HepG2 (cell line): ENCODE measurements around the gene ACSF3. TPM values are rescaled to one million over a fixed set of nuclear protein-coding genes. Genes with fewer than 3 reads are reported as not detected.

Experiments
- ATAC-seq: fragments of 200-7000 bp; cut with Tn5 transposase; 3 replicates; pipeline ENCODE4 v1.9.1; 2020; ENCODE audit warnings: mild to moderate bottlenecking, moderate library complexity
- BruUV-seq: library from RNA; stranded (reverse); fragments of 400-500 nt; replicated peaks from 2 replicates; lab custom pipeline; 2021; lab: Mats Ljungman, UMichigan
- CTCF ChIA-PET: fragments of 300-600 bp; formaldehyde crosslinking; extraction: SDS; loops from one replicate; lab custom pipeline; 2021; ENCODE audit warnings: low total read pairs, inconsistent platforms, low intra/inter-chr PET ratio; lab: Yijun Ruan, JAX
- POLR2A ChIA-PET: fragments of 350-600 bp; sonication (Branson Sonifier 250); formaldehyde crosslinking; loops from one replicate; lab custom pipeline; 2020; ENCODE audit warnings: antibody characterized with exemption, inconsistent platforms; lab: Yijun Ruan, JAX
- DNase-seq: peaks from one replicate; pipeline ENCODE4 v3.0.0-alpha.2; 2015; ENCODE audit warnings: low spot score
- FAIRE-seq: peaks from 3 replicates; lab custom pipeline; 2011; peaks lifted over from hg19 to GRCh38; lab: Jason Lieb, UNC
- H2AFZ ChIP-seq: one replicate; pipeline ENCODE4 v1.6.1; 2011; ENCODE audit warnings: low read length, inconsistent platforms
- H3K27ac ChIP-seq: fragments of 300-600 bp; 3 replicates; pipeline ENCODE4 v1.8.0; 2011; ENCODE audit warnings: mixed run types, mild to moderate bottlenecking, mixed read lengths, low read length, inconsistent platforms; ENCODE audit not compliant: insufficient read depth; ENCODE audit errors: extremely low read length
- H3K27me3 ChIP-seq, 2 experiments: fragments of 200-600 bp in 1 of 2; 2 replicates in 1 of 2; 3 replicates in 1 of 2; pipeline versions ENCODE4 v1.6.0 to v1.8.0; 2011; ENCODE audit warnings: low read length in 2 of 2, mild to moderate bottlenecking in 2 of 2, moderate library complexity in 2 of 2, inconsistent platforms in 1 of 2; ENCODE audit not compliant: insufficient read depth in 2 of 2, control insufficient read depth in 1 of 2
- H3K36me3 ChIP-seq, 2 experiments: fragments of 200-600 bp in 1 of 2; replicated peaks in 1 of 2; 2 replicates in 1 of 2; 3 replicates in 1 of 2; pipeline versions ENCODE4 v1.5.1 to v1.8.0; 2011; ENCODE audit warnings: low read length in 2 of 2, inconsistent platforms in 1 of 2; ENCODE audit not compliant: insufficient read depth in 2 of 2, control insufficient read depth in 1 of 2
- H3K4me1 ChIP-seq: 2 replicates; pipeline ENCODE4 v1.5.1; 2012; ENCODE audit warnings: low read length, inconsistent platforms; ENCODE audit not compliant: insufficient read depth
- H3K4me2 ChIP-seq: 2 replicates; pipeline ENCODE4 v1.6.0; 2011; ENCODE audit warnings: low read depth, low read length, inconsistent platforms
- H3K4me3 ChIP-seq, 3 experiments: fragments of 200-600 bp in 1 of 3; sonication (generic), shearing (Covaris generic) in 1 of 3; replicated peaks in 1 of 3; 2 replicates each; pipeline ENCODE4 v1.5.1; 2011 to 2016; ENCODE audit warnings: low read length in 3 of 3, inconsistent platforms in 2 of 3, low read depth in 2 of 3, mild to moderate bottlenecking in 2 of 3, control low read depth in 1 of 3, mixed read lengths in 1 of 3; ENCODE audit not compliant: insufficient read depth in 1 of 3
- H3K79me2 ChIP-seq: one replicate; pipeline ENCODE4 v1.6.1; 2011; ENCODE audit warnings: low read length, inconsistent platforms; ENCODE audit not compliant: insufficient read depth
- H3K9ac ChIP-seq: 2 replicates; pipeline ENCODE4 v1.6.0; 2011; ENCODE audit warnings: mild to moderate bottlenecking, low read depth, low read length, inconsistent platforms; ENCODE audit not compliant: insufficient read depth
- H3K9me3 ChIP-seq: 2 replicates; pipeline ENCODE4 v1.5.1; 2012; ENCODE audit warnings: mild to moderate bottlenecking, low read length
- H4K20me1 ChIP-seq: 2 replicates; pipeline ENCODE4 v1.6.0; 2011; ENCODE audit warnings: inconsistent platforms, mild to moderate bottlenecking, low read length, moderate library complexity; ENCODE audit not compliant: insufficient read depth
- AGO2 ChIP-seq: fragments of 200-400 bp; formaldehyde crosslinking; optimal IDR thresholded peaks from 2 replicates; pipeline ENCODE3; 2017; ENCODE audit warnings: mild to moderate bottlenecking, low read depth, low read length, moderate library complexity
- KLF9 ChIP-seq: IDR thresholded peaks from 2 replicates; pipeline ENCODE4 v1.6.1; 2016; ENCODE audit warnings: low read depth
- SAFB2 ChIP-seq: sonication (generic); formaldehyde crosslinking; IDR thresholded peaks from 2 replicates; pipeline ENCODE4 v1.5.1; 2020; ENCODE audit warnings: missing genetic modification reagents, low read depth, mild to moderate bottlenecking, borderline replicate concordance
- SRSF9 ChIP-seq: fragments of 200-400 bp; formaldehyde crosslinking; IDR thresholded peaks from 2 replicates; pipeline ENCODE4 v1.6.1; 2018; ENCODE audit warnings: borderline replicate concordance, mild to moderate bottlenecking, low read depth, low read length; ENCODE audit not compliant: insufficient read depth, poor library complexity, severe bottlenecking
- TRIM22 ChIP-seq: fragments of 450-650 bp; IDR thresholded peaks from 2 replicates; pipeline ENCODE4 v1.6.1; 2017
- XBP1 ChIP-seq: sonication (generic); formaldehyde crosslinking; IDR thresholded peaks from 2 replicates; pipeline ENCODE4 v1.5.0; 2020; ENCODE audit warnings: missing genetic modification reagents
- ZNF7 ChIP-seq: IDR thresholded peaks from 2 replicates; pipeline ENCODE4 v1.6.1; 2016; ENCODE audit warnings: missing biosample characterization, missing genetic modification reagents
- WGBS: methylation state at CpG from one replicate; pipeline ENCODE4 v1.1.6; 2017; ENCODE audit warnings: low lambda C conversion rate; 5-methylcytosine and 5-hydroxymethylcytosine counted together
- in situ Hi-C: cut with HindIII; loops from 2 replicates; pipeline ENCODE4 v1.10.0; 2017; ENCODE audit warnings: low pct_unique_long_range_greater_than_20kb; ENCODE audit not compliant: extremely low pct_ligation_motif_present
- intact Hi-C: fragments of 100-400 bp; cut with micrococcal nuclease; formaldehyde crosslinking; loops from one replicate; pipeline ENCODE4 v1.10.0; 2022; ENCODE audit not compliant: unreplicated experiment
- polyA plus RNA-seq, 8 experiments: library from polyadenylated mRNA; depleted of rRNA in 3 of 8; stranded (reverse) in 7 of 8; unstranded in 1 of 8; fragments of >200 nt; fragmentation: Illumina TruSeq in 4 of 8; extraction: Trizol in 4 of 8; gene quantifications; 2 replicates each; pipeline versions ENCODE4 v1.2.1 to v1.2.3, GENCODE V29; 2011 to 2016; ENCODE audit warnings: low read depth in 4 of 8, missing spikeins in 1 of 8, mixed read lengths in 1 of 8; ENCODE audit not compliant: insufficient read depth in 1 of 8
- total RNA-seq, 5 experiments: library from RNA; depleted of rRNA; stranded (reverse); fragments of >200 nt; fragmentation: Illumina TruSeq; extraction: Trizol; gene quantifications; 2 replicates each; pipeline ENCODE4 v1.2.3, GENCODE V29; 2016; ENCODE audit warnings: low read depth in 1 of 5

The ACSF3 gene
- total and polyA plus RNA-seq, 2 of the 13 experiments (the other 11 are each of a cell fraction or from before 2014, with no cell fraction given) = 14.9 to 30.6 TPM

GRCh38 chr16:89135971-89136765 lies 42.5 kb downstream of the ACSF3 start:
- DNase-seq (no peak), FAIRE-seq (no peak), ATAC-seq (no peak)
- no peak overlapping the region for H3K4me2 ChIP-seq
- H3K9me3 ChIP-seq = no peaks in the 10 kb centered on the region
- CTCF ChIA-PET = no interaction called here
- no peaks in the 10 kb centered on the region for H4K20me1 ChIP-seq
- H2AFZ ChIP-seq = no peak overlapping the region
- WGBS = 95% methylated on average over 35 of the region's 35 CpGs
- TF ChIP-seq SAFB2 (CRISPR knock-in tag) = no peak
- no peak for TF ChIP-seq SRSF9
- no peak for TF ChIP-seq AGO2
- H3K4me3 ChIP-seq = no peak overlapping the region
- in situ Hi-C loops = no loop called here
- no peaks in the 10 kb centered on the region for H3K4me1 ChIP-seq
- no peaks in the 10 kb centered on the region for H3K79me2 ChIP-seq
- intact Hi-C loops = no loop called here
- H3K27me3 ChIP-seq = no peaks in the 10 kb centered on the region
- H3K27ac ChIP-seq = no peak overlapping the region
- peaks cover 23 to 44% of the 10 kb centered on the region in 2 experiments; a peak in 4 of 5 replicates for H3K36me3 ChIP-seq
- POLR2A ChIA-PET = no interaction called here
- no peak overlapping the region for H3K9ac ChIP-seq
- BruUV-seq = no TSS peak

- no peak for FAIRE-seq
- Histone ChIP-seq H2AFZ (no peak overlapping the region), H3K4me1 (no peaks in the 10 kb centered on the region), H3K9me3 (no peaks in the 10 kb centered on the region), H3K4me2 (no peak overlapping the region), H3K79me2 (no peaks in the 10 kb centered on the region), H3K27ac (no peak overlapping the region), H3K36me3 (peaks cover 25 to 46% of the 10 kb centered on the region in 2 experiments; a peak in 4 of 5 replicates), H3K4me3 (no peak overlapping the region), H3K9ac (no peak overlapping the region), H4K20me1 (no peaks in the 10 kb centered on the region), H3K27me3 (no peaks in the 10 kb centered on the region)
- no peak for ATAC-seq
- WGBS = 95% methylated on average over 17 of the region's 17 CpGs
- DNase-seq = no peak
- ChIA-PET CTCF (no interaction called here), POLR2A (no interaction called here)
- no TSS peak for BruUV-seq
- intact Hi-C loops = no loop called here
- in situ Hi-C loops = no loop called here
- TF ChIP-seq ZNF7 = no peak
- no peak for TF ChIP-seq XBP1 (CRISPR knock-in tag)
- TF ChIP-seq KLF9 (CRISPR knock-in tag) = no peak
- no peak for TF ChIP-seq TRIM22
Observed at GRCh38 chr16:89136931-89137330, 43.3 kb downstream of the ACSF3 start.
